Prostate gland (tissue), 2 donors: ENCODE measurements around the gene NPC1L1. TPM values are rescaled to one million over a fixed set of nuclear protein-coding genes. Genes with fewer than 3 reads are reported as not detected.

Source experiments
- DNase-seq: peaks from one replicate; pipeline ENCODE4 v3.0.0-alpha.2; 2019; ENCODE audit warnings: low spot score
- H3K27ac ChIP-seq, 2 donors: fragments of 200-600 bp; sonication (generic); 2 replicates each; pipeline ENCODE4 v1.5.1; 2017 to 2019
- H3K27me3 ChIP-seq: fragments of 200-600 bp; sonication (generic); replicated peaks from 2 replicates; pipeline ENCODE4 v1.5.1; 2019; ENCODE audit not compliant: insufficient read depth
- H3K36me3 ChIP-seq, 2 donors: fragments of 200-600 bp; sonication (generic); 1 replicate in 1 of 2; 2 replicates in 1 of 2; pipeline versions ENCODE4 v1.5.1 to v1.8.1; 2017 to 2019
- H3K4me1 ChIP-seq: fragments of 200-600 bp; sonication (generic); replicated peaks from 2 replicates; pipeline ENCODE4 v1.5.1; 2019
- H3K4me3 ChIP-seq, 2 donors: fragments of 200-600 bp; sonication (generic); 2 replicates each; pipeline ENCODE4 v1.5.1; 2017 to 2019
- H3K9me3 ChIP-seq: fragments of 200-600 bp; sonication (generic); 2 replicates; pipeline ENCODE4 v1.5.1; 2017
- POLR2A ChIP-seq: fragments of 450-650 bp; IDR thresholded peaks from one replicate; pipeline ENCODE4 v1.6.1; 2016; ENCODE audit warnings: antibody characterized with exemption, mild to moderate bottlenecking
- POLR2AphosphoS5 ChIP-seq: sonication (generic); formaldehyde crosslinking; IDR thresholded peaks from one replicate; pipeline ENCODE4 v1.6.1; 2017; ENCODE audit warnings: antibody characterized with exemption
- WGBS: methylation state at CpG from one replicate; pipeline ENCODE4 v1.1.5; 2018; 5-methylcytosine and 5-hydroxymethylcytosine counted together
- intact Hi-C: fragments of 100-400 bp; cut with DNase I; formaldehyde crosslinking; loops from one replicate; pipeline ENCODE4 v1.14.2; 2022
- total RNA-seq, 2 donors: library from RNA; depleted of rRNA; stranded (reverse); fragments of >200 nt; gene quantifications; one replicate each; pipeline ENCODE4 v1.1.0, GENCODE V29; 2016
- TF ChIP-seq, protein P1 (sequence below), 4 experiments: fragments of 200-600 bp in 2 of 4; fragments of 450-650 bp in 2 of 4; sonication (generic) in 2 of 4; IDR thresholded peaks; 1 replicate in 3 of 4; 2 replicates in 1 of 4; pipeline ENCODE4 v1.5.1; 2016 to 2019; ENCODE audit warnings: antibody characterized with exemption in 4 of 4, mild to moderate bottlenecking in 2 of 4, moderate library complexity in 2 of 4

NPC1L1 gene
- total RNA-seq, 2 donors from 2014 or later: 0.11 to 0.23 TPM

- Histone ChIP-seq H3K4me1 (no peaks in the 10 kb centered on the region), H3K9me3 (no peaks in the 10 kb centered on the region), H3K27ac (no peak overlapping the region), H3K36me3 (no peaks in the 10 kb centered on the region), H3K4me3 (no peak overlapping the region), H3K27me3 (no peaks in the 10 kb centered on the region)
- intact Hi-C loops: no loop called here
- no peak for DNase-seq
- 96% methylated on average over 1 of the region's 1 CpG for WGBS
- no peak for TF ChIP-seq POLR2AphosphoS5
- TF ChIP-seq, protein P1, sequence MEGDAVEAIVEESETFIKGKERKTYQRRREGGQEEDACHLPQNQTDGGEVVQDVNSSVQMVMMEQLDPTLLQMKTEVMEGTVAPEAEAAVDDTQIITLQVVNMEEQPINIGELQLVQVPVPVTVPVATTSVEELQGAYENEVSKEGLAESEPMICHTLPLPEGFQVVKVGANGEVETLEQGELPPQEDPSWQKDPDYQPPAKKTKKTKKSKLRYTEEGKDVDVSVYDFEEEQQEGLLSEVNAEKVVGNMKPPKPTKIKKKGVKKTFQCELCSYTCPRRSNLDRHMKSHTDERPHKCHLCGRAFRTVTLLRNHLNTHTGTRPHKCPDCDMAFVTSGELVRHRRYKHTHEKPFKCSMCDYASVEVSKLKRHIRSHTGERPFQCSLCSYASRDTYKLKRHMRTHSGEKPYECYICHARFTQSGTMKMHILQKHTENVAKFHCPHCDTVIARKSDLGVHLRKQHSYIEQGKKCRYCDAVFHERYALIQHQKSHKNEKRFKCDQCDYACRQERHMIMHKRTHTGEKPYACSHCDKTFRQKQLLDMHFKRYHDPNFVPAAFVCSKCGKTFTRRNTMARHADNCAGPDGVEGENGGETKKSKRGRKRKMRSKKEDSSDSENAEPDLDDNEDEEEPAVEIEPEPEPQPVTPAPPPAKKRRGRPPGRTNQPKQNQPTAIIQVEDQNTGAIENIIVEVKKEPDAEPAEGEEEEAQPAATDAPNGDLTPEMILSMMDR (IDR thresholded peaks at IDR 0.05): no peak
- no peak for TF ChIP-seq POLR2A
Observed at GRCh38 chr7:44471436-44471835, 69.7 kb downstream of the NPC1L1 start.

- WGBS: 76% methylated on average over 5 of the region's 5 CpGs
- H3K9me3 ChIP-seq: no peaks in the 10 kb centered on the region
- H3K4me3 ChIP-seq: no peak overlapping the region
- H3K27ac ChIP-seq: no peak overlapping the region
- intact Hi-C loops: no loop called here
- TF ChIP-seq POLR2AphosphoS5 (no peak), POLR2A (no peak)
- TF ChIP-seq, protein P1 (IDR thresholded peaks at IDR 0.05): no peak
- H3K27me3 ChIP-seq: no peaks in the 10 kb centered on the region
- H3K36me3 ChIP-seq: no peaks in the 10 kb centered on the region
- no peak for DNase-seq
- H3K4me1 ChIP-seq: no peaks in the 10 kb centered on the region
Observed at GRCh38 chr7:44470628-44471245, 70.4 kb downstream of the NPC1L1 start.

GRCh38 chr7:44470135-44470479 is 71.0 kb downstream of the NPC1L1 start:
- TF ChIP-seq, protein P1 (IDR thresholded peaks at IDR 0.05): no peak
- TF ChIP-seq POLR2A (no peak), POLR2AphosphoS5 (no peak)
- Histone ChIP-seq H3K4me1 (no peaks in the 10 kb centered on the region), H3K9me3 (no peaks in the 10 kb centered on the region), H3K27ac (no peak overlapping the region), H3K27me3 (no peaks in the 10 kb centered on the region), H3K36me3 (no peaks in the 10 kb centered on the region), H3K4me3 (no peak overlapping the region)
- WGBS: 82% methylated on average over 2 of the region's 2 CpGs
- no peak for DNase-seq
- intact Hi-C loops: no loop called here

- no peaks in the 10 kb centered on the region for H3K4me1 ChIP-seq
- intact Hi-C loops: no loop called here
- H3K4me3 ChIP-seq: no peak overlapping the region
- no peak for DNase-seq
- H3K27ac ChIP-seq: no peak overlapping the region
- TF ChIP-seq POLR2AphosphoS5 (no peak), POLR2A (no peak)
- TF ChIP-seq, protein P1 (IDR thresholded peaks at IDR 0.05): no peak
- no peaks in the 10 kb centered on the region for H3K9me3 ChIP-seq
- no peaks in the 10 kb centered on the region for H3K36me3 ChIP-seq
- H3K27me3 ChIP-seq: no peaks in the 10 kb centered on the region
- WGBS: 36% methylated on average over 4 of the region's 4 CpGs
Observed at GRCh38 chr7:44469461-44470134, 71.5 kb downstream of the NPC1L1 start.

DNA sequence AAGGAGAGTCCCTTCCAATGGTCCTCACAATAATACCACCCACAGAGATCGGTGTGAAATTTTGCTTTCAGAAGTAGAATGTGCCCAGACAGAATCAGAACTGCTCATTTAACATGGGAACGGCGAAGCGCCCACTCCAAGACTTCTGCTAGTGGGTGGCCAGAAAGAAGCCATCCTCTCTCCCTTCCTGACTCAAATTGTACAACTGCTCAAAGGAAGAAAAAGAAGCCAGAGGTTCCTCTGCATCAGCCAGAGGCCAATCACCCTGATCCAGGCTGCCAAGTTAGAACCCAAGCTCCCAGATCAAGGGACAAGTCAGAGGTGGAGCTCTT is 73.9 kb downstream of the NPC1L1 start:
- no peak overlapping the region for H3K27ac ChIP-seq
- H3K9me3 ChIP-seq: no peaks in the 10 kb centered on the region
- no peaks in the 10 kb centered on the region for H3K27me3 ChIP-seq
- intact Hi-C loops: no loop called here
- H3K4me3 ChIP-seq: no peak overlapping the region
- no peaks in the 10 kb centered on the region for H3K4me1 ChIP-seq
- no peaks in the 10 kb centered on the region for H3K36me3 ChIP-seq
- no peak for TF ChIP-seq POLR2AphosphoS5
- TF ChIP-seq, protein P1 (IDR thresholded peaks at IDR 0.05): no peak
- no peak for TF ChIP-seq POLR2A
- whole genome bisulfite sequencing: 96% methylated on average over 4 of the region's 4 CpGs
- no peak for DNase-seq
